Measurements from ENCODE around the gene CCDC178.
"Not testable (repeated sequence)": the region's sequence is repeated elsewhere in the genome, so short reads cannot be mapped to it uniquely, and the experiment has no call there.

CCDC178 gene, protein sequence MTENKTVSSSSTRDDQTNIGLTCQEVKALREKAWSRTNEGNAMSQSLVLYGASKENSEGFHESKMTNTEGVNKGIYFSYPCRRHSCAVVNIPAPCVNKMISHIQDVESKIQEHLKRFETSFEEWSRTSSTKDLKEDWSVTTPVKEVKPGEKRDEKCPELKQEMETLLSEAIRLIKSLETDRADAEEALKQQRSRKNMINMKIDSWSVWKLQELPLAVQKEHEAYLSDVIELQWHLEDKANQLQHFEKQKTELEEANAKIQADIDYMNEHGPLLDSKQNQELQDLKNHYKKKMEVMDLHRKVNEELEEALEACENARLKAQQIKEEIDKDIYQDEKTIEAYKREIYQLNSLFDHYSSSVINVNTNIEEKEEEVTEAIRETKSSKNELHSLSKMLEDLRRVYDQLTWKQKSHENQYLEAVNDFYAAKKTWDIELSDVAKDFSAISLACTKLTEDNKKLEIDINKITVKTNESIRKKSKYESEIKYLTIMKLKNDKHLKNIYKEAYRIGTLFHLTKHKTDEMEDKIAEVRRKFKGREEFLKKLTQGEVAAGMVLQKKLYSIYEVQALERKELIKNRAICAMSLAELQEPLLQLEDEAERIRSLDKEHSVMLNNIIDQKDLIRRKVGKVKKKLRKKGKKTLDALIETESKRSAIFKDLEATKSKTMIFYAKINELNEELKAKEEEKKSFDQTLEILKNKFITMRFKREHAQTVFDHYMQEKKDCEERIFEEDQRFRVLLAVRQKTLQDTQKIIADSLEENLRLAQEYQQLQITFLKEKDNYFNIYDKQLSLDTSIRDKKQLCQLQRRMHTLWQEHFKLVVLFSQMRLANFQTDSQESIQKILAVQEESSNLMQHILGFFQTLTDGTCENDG

DNA sequence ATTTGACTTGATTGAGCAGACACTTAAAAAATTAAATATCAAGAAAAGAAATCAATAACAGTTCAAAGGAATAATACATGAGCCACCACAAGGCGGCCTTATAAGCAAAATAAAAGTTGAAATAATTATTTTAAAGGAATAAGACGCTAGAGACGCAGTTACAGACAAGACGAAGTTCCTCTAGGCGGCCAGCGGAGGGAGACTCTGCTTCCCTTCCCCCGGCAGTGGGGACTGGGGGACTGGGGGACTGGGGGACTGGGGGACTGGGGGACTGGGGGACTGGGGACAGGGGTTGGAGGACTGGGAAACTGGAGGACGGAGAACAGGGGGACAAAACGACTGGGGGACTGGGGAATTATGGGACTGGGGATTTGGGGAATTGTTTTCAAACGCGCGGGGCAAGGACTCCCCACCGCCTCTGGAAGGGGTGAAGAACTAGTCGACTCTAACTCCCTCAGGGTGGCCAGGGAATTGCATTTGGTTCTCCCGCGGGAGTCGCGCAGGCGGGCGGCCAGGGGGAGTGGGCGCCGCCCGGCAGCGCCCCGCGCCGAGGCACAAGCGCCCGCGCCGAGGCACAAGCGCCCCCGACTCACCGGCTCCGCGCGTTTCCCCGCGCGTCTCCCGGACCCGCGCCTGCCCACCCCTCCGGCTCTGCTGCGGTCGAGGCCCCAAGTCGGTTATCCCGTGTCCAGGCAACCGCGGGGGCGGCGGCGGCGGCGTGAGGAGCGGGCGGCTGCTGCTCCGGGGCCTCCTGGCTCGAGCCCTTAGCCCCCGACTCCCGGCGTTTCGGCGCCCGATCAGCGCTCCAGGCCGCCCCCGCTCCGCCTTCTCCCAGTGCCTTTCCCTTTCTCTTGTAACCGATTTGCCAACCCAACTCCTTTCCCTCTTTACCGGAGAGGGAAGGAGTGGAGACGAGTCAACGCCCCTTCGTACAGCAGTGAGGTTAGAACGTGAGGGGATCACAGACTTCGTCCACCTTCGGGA is at the start of gene CCDC178:
Gene CCDC178 (minus strand): TSS at position 662 of the 984 bp plus-strand sequence. CDS start 28,633 bp downstream, outside the sequence.
- no peak for DNase-seq

DNA sequence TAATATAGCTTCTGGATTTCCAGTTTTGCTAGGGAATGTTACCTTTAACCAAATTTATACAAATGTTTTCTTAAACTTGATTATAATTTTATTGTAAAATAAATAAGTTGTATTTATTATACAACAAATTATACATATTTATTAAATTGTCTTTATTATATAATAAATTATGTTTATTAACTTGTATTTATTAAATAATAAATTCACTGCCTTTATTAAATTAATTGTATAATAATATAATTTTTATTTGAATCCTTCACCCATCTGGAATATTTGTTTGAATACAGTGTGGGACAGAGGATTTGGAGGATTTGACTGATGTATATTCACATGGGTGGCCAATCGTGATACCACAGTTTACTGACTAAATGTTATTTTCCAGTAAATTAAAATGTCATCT is 43.4 kb upstream of the CCDC178 start:
- no peak for DNase-seq

DNA sequence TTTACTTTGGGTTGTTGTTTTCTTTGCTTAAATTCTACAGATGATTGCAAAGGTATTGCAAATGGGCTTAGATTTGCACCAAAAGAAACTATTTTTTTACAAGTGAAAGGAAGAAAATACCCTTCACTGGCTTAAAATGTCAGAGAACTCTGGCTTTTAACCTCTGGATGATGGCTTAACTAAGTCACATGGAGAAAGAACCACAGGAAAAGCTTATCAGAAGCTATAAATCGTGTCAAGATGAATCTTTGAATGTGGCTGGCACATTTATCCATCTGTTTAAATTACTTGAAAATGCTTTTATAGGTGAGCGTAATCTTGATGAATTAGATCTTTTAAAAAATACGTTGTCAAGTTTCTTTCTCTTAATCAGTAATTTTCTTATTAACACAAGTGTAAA is 32.0 kb upstream of the CCDC178 start:
- no peak for DNase-seq

DNA sequence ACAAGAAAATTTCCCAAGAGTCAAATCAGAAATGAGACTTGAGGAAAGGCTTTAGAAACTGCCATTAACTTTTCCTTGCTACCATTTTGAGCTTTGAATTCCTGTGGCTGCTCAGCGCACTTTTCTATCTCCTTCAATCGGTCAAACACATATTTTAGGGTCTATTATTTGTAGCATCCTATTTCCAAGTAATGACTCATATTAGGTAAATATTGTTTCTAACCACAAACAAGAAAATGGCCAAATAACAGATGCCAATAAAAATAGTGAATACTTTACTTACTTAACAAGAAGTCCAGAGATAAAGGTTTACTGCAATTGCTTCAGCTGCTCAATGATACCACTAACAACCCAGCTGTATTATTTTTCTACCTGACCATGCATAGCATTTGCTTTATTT is 29.7 kb upstream of the CCDC178 start:
- DNase-seq: no peak

DNA sequence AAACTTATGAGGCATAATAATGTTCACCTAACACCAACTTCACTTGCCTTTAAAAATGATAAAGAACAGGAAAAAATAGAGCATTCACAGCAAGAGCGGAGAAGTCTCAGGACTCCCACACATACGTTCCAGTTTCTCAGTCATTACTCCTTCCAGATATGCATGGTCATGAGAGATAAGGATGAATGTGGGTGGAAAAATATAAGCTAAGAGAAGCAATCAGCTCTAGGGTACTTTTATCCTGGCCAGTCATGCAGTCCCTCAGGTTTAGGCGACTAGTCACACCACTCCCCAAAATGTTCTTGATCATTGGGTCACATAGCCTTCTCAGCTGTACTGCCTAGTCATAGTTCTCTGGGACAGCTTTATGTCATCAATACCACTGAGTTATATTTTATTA is 29.2 kb upstream of the CCDC178 start:
- DNase-seq: no peak

DNA sequence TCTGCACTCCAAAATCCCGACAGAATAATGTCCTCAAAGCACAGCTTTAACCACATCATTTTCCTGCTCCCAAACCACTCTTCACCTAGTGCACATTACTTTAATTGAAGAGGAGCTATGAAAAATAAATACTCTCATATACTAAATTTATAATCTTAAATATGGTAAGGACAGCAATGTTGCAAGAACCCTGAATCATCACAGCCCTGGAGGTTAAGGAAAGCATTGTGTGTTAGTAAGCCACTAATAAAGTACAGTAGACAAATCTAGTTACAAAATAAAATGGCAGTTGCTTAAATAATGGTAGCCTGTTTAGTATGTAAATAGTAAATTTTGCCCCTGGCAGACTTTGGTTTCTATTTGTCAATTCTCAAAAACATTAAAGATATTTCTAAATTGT is 27.0 kb upstream of the CCDC178 start:
- DNase-seq: no peak

DNA sequence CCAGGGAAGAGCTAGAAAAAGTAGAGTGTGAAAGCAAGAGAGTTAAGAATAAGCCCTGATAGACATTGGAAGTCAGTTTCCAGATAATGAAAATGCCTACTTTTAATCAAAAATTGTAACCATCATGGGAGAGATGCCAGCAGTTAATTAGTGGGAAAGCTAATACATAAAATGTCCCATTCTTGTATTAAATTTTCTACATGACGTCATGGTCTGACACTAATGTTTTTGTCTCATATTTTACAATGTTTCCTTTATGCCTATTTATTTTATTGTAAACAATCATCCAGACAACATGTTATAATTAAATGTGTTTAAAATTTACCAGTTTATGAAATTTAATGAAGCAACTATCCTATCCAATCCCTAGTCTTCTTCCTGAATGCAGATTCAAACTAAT is 26.3 kb upstream of the CCDC178 start:
- DNase-seq: no peak

DNA sequence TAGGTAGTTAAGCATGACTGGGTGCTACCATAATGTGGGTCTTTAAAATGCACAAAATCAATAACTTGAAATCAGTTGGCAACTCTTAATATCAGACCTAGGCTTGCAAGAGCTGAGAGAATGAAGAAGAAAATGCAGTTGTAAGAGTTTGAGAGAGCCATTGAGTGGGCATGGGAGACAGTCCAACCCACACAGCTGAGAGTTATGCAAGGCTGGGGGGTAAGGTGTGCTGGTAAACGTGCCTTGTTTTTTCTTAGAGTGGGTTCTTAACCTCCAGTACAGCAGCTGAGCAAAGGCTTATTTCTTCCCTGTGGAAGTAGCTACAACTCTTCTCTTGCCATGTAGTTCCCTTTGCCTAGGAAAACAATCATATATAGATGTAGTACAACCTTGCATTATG is 20.2 kb upstream of the CCDC178 start:
- no peak for DNase-seq

DNA sequence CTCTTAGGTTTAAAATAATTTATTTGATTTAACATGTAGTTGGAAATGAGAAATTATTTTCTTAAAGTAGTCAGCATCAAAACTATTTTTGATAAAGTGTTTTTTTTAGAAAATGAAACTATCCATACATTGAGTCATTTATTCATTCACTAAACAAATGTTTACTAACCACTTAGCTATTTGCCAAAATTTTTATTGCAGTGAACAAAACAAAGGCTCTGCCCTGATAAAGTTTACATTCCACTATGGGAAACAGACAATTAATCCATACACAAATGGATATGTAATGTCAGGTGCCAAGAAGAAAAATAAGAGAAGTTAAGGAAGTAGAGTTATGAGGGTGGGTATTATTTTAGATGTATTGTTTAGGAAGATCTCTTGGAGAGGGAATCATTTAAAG is 19.1 kb upstream of the CCDC178 start:
- no peak for DNase-seq

DNA sequence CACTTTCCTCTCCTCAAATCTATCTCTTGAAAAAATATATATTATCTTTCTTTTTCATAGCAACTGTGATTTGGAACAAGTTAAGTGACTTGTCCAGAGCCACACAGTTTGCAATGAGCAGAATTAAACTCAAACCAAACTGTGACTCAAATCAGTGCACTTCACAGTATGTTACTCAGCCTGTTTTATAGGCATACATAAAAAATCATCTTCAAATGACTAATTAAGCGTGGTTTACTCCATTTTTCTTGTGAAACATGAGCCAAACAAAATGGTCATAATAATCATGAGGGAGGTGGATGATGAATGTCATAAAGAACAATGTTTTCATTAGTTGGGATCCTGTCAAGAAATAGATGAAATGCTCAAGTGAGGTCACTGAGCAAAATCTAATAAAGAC is 6.1 kb upstream of the CCDC178 start:
- DNase-seq: no peak

DNA sequence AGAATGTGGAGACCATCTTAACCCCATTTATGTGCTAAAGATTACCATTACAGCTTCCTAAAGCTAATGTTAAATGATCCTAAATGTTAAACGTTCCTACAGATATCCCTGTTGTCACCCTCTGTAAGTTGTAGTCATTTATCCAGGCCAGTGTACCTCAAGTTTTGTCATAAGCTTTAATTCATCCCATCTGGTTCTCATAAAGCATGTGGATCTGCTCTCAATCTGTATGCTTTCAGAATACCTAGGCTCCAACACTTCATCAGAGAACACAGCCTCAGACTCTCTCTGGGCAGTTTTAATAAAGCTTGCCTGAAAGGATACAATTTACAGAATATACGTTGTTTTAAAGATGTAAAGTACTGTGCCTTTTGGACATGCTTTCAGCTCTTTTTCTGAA is 4.2 kb upstream of the CCDC178 start:
- DNase-seq: no peak

DNA sequence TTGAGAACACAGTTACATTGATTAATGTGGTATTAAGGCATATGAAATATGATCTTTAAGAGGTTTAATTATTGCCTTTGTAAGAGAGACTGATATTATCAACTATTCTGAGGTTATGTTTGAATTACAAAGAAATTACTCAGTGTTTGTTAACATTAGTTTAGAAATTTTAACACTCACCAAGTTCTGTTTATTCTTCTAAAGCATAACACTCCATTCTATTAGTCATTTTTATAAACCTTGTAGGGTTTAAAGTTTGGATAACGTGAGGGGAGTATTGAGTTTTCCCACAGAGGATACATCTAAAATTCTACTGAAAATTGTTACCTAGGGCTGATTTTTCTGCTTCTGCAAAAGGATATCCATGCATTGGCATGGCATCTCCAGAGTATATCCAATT is 7.7 kb downstream of the CCDC178 start:
- no peak for DNase-seq

DNA sequence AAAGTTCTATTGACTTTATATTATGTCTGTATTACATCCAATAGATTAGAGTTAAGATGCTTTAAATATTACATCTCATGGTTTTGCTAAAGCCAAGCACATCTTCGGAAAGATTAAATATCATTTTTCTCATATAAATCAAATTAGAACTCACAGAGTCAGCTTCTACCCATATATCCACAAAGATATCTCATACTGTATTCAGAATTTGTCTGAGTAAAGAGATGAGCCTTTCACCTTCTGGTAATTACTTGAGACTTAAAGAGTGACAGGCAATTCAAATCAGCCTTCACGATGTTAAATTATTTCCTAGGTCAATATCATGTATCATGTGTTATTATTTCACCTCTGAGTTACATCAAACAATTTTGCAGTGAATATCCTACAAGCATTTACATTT is 13.0 kb downstream of the CCDC178 start:
- DNase-seq: no peak

DNA sequence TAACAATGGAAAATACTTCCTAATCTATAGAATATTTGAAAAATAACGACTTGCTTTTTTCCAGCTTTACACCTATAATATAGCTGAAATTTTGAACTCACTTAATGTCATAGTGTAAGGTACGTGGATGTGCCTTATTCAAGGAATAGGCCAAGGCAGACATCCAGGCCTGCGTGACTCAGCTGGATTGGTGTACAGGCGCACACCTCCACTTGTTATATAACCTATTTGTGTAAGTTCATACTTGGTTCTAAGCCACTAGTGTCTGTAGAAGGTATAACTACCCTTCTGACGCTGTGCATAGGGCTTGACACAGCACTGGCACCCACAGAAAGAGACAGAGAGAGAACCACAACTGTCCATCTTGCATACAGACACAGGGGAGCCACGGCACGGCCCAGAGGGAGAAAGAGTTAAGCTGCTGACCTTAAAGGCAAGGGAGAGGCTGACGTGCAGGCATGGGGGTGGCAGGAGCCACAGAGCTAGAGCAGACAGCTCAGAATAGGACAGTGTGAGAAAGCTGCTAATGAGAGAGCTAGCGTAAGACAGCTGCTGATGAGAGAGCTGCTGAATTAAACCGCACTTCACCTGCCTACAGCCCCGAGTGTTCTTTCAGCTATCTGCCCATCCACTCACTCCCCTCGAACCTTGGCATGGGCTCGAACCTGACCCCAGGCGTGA is 16.1 kb downstream of the CCDC178 start:
- DNase-seq: no peak

DNA sequence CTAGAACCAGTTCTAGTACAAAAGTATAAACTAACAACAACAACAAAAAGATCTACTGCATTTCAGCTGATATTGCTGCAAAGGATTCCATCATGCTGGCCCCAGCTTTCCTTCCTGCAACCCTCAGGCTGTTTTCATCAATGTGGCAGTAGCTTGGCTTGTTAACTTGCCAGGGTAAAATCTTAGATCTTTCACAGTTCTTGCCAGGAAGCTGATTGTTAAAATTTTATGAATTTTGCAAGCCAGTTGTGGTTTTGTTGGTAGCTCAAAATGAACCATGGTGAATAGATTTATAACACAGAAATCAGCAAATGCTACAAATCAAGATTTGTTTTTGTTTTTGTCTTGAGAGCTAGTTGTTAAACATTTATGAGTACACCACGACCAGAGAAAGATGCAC is 19.3 kb downstream of the CCDC178 start:
- DNase-seq: no peak

DNA sequence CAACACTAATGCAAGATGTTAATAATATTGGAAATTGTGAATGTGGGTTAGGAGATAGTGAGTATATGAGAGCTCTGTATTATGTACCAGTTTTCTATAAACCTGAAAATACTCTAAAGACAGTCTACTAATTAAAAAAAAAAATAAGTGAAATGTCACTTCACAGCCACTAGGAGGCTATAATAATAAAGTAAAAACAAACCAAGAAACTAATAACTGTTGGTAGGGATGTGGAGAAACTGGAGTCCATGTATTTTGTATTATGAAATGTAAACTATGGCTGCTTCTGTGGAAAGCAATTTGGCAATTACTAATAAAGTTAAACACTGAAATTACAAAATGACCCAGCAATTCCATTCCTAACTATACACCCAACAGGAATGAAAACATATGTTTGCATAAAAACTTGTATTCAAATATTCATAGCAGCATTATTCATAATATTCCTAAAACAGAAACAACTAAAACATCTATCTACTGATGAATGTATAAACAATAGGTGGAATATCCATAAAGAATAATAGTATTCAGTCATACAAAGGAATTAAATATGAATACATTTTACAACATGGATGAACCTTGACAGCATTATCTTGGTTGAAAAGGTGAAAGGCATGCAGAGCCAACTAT is 36.2 kb downstream of the CCDC178 start:
- DNase-seq: no peak

DNA sequence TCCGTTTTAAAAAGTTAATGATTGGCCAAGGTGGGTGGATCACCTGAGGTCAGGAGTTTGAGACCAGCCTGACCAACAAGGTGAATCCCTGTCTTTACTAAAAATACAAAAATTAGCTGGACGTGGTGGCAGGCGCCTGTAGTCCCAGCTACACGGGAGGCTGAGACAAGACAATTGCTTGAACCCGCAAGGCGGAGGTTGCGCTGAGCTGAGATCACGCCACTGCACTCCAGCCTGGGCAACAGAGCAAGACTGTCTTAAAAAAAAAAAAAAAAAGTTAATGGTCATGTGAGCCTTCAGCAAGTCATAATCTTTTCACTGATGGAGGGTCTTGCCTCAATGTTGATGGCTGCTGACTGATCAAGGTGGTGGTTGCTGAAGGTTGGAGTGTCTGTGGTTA is 41.6 kb downstream of the CCDC178 start:
- not testable (repeated sequence) for DNase-seq

DNA sequence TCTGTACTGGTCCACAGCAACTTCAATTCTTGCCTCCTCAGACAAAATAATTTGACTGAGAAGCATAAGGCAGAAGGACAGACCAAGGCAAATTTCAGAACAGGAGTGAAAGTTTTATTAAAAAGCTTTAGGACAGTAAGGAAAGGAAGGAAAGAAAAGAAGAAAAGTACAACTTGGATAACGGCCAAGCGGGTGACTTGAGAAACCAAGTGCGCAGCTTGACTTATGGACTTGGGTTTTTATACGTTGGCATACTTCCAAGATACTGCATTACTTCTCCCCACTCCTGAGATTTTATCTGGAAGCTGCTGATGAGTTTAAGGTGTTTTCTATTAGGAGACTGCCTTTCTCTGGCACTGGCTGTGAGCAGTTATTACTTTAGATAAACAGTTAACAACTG is 64.7 kb downstream of the CCDC178 start:
- DNase-seq: no peak

DNA sequence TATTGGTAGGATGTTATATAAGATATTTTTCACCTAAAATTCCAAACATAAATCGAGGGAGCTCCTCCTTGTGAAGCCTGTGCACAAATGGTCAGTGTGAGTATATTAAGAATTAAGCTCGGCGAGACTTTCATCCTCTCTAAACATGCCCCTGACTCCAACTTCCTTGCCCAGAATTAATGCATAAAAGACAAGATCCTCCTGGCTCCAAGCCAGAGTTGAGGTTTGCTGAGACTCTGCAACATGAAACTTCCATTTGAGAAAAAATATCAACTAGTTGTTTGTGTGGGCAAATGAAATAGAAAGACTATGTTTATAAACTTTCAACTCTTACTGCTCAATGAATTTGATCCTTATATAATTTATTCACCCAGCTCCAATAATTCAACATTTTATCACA is 68.1 kb downstream of the CCDC178 start:
- DNase-seq: no peak

DNA sequence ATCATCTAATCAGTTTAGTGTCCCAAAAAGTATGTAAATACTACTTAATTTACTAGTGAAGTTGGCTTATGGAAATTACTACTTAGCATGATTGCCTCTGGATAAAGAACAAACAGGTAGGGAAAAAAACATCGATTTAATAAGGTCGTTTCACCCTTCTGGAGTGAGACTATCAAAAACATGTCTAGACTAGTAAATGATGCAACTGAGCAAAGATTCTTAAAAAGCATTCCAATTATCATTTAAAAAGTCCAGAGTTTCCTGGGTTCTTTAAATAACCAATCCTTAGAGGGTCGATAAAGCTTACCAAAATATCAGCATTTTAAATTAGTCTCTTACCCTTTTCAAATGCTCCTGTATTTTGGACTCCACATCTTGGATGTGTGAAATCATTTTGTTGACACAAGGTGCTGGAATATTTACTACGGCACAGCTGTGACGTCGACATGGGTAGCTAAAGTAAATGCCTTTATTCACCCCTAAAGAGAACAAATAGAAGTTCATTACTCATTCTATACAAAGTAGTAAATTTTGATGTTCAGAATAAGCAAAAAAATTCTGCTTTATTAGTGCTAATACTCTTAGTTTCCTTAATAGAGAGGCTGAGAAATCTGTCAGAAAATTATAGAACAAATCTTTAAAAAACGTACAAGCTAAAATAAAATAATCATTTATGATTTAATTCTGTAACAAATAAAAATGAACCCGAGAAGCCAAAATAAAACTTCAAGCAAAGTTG is 70.6 kb downstream of the CCDC178 start:
- no peak for DNase-seq

DNA sequence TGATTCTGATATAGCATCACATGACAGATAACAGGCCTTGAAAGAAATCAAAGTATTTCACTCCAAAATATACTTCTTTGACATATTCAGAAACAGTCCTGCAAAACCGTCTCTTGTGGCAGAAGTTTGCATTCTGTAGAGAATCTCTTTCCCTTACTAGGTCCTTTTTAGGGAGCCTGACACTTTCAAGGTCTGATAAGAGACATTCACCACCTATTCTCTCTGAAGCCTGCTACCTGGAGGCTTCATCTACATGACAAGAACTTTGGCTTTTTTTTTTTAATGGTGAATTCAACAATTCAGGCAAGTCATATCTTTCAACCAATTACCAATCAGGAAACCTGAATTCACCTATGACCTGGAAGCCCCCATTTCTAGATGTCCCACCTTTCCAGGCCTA is 83.8 kb downstream of the CCDC178 start:
- DNase-seq: no peak

Data from NCI-H1048 (cell line).